Breast epithelium (tissue), 3 donors: ENCODE results near the gene RD3L.

Experiments
- POLR2A ChIP-seq: fragments of 450-650 bp; IDR thresholded peaks from one replicate; pipeline ENCODE4 v1.6.1; 2016; ENCODE audit warnings: antibody characterized with exemption, mild to moderate bottlenecking, moderate library complexity
- POLR2AphosphoS5 ChIP-seq, 3 donors: sonication (generic); formaldehyde crosslinking; IDR thresholded peaks; one replicate each; pipeline ENCODE4 v1.6.1; 2017; ENCODE audit warnings: antibody characterized with exemption in 3 of 3
- TF ChIP-seq, protein P1 (sequence below), 3 donors: fragments of 450-650 bp; IDR thresholded peaks; one replicate each; pipeline ENCODE4 v1.5.1; 2016 to 2017; ENCODE audit warnings: antibody characterized with exemption in 3 of 3, mild to moderate bottlenecking in 3 of 3, moderate library complexity in 3 of 3

- TF ChIP-seq, protein P1, sequence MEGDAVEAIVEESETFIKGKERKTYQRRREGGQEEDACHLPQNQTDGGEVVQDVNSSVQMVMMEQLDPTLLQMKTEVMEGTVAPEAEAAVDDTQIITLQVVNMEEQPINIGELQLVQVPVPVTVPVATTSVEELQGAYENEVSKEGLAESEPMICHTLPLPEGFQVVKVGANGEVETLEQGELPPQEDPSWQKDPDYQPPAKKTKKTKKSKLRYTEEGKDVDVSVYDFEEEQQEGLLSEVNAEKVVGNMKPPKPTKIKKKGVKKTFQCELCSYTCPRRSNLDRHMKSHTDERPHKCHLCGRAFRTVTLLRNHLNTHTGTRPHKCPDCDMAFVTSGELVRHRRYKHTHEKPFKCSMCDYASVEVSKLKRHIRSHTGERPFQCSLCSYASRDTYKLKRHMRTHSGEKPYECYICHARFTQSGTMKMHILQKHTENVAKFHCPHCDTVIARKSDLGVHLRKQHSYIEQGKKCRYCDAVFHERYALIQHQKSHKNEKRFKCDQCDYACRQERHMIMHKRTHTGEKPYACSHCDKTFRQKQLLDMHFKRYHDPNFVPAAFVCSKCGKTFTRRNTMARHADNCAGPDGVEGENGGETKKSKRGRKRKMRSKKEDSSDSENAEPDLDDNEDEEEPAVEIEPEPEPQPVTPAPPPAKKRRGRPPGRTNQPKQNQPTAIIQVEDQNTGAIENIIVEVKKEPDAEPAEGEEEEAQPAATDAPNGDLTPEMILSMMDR (IDR thresholded peaks at IDR 0.05) = no peak
- TF ChIP-seq POLR2A = no peak
- no peak for TF ChIP-seq POLR2AphosphoS5 (IDR thresholded peaks at IDR 0.05)
Observed at GRCh38 chr14:103915616-103916015, 26.7 kb downstream of the RD3L start.
